ENCODE data around the gene SLC25A11. TPM values are rescaled to one million over a fixed set of nuclear protein-coding genes. Genes with fewer than 3 reads are reported as not detected.

SLC25A11 gene
- total RNA-seq, 1 experiment from 2014 or later, result 38.4 TPM

DNA sequence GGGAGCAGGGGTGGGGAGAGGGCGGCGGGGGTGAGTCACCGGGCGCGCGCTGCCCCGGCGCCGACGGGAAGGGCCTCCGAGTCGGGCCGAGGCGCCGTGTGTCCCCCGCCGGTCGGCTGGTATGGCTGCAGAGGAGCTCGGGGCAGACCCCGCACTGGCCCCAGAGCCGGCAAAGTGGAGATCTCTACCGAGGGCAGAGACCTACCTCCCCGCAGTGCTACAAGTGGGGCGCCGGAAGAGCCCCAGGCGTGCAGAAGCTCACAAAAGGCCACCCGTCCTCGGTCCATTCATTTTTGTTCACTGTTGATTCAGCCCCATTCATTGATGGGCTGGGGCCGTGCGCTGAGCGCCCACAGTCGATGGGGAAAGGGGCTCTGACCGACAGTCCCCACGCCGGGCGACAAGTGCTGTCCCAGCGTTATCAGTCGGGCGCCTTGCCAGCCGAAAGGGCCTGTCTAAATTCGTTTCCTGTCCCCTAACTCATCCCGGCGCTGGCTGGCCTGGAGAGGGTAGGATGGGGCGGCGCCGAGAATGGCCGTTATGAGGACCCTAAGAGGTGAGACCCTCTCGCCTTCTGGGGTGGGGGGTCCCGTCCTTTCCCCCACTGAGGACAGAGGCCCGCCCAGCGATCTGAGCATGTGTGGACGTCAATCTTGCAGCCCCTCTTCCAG is 10.4 kb upstream of the SLC25A11 start:
- CTCF ChIA-PET, result interaction anchor here (0.6 kb wide), 1 partner anchor 167 kb away, joined by 3 read pairs; no protein-coding TSS in a partner anchor
- TF ChIP-seq, protein P1, sequence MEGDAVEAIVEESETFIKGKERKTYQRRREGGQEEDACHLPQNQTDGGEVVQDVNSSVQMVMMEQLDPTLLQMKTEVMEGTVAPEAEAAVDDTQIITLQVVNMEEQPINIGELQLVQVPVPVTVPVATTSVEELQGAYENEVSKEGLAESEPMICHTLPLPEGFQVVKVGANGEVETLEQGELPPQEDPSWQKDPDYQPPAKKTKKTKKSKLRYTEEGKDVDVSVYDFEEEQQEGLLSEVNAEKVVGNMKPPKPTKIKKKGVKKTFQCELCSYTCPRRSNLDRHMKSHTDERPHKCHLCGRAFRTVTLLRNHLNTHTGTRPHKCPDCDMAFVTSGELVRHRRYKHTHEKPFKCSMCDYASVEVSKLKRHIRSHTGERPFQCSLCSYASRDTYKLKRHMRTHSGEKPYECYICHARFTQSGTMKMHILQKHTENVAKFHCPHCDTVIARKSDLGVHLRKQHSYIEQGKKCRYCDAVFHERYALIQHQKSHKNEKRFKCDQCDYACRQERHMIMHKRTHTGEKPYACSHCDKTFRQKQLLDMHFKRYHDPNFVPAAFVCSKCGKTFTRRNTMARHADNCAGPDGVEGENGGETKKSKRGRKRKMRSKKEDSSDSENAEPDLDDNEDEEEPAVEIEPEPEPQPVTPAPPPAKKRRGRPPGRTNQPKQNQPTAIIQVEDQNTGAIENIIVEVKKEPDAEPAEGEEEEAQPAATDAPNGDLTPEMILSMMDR (IDR thresholded peaks at IDR 0.05; ENCODE audit: unreplicated experiment), result no peak
- Mint-ChIP-seq H3K36me3 (ENCODE audit: insufficient read depth, unreplicated experiment) (peaks cover 44% of the 10 kb centered on the region), H3K27me3 (ENCODE audit: unreplicated experiment) (no peaks in the 10 kb centered on the region), H3K4me3 (ENCODE audit: low read depth, unreplicated experiment) (peak overlapping the region; percentile 89), H3K27ac (ENCODE audit: unreplicated experiment) (peak overlapping the region; percentile 63), H3K9me3 (ENCODE audit: low read depth, unreplicated experiment) (no peaks in the 10 kb centered on the region), H3K4me1 (ENCODE audit: low read depth, unreplicated experiment) (peaks cover 20% of the 10 kb centered on the region)
- intact Hi-C loops (cut with micrococcal nuclease; ENCODE audit: unreplicated experiment), result no loop called here
- TSS peak; percentile 82 for BruUV-seq (replicated peaks)
- DNase-seq, result peak; percentile 77

DNA sequence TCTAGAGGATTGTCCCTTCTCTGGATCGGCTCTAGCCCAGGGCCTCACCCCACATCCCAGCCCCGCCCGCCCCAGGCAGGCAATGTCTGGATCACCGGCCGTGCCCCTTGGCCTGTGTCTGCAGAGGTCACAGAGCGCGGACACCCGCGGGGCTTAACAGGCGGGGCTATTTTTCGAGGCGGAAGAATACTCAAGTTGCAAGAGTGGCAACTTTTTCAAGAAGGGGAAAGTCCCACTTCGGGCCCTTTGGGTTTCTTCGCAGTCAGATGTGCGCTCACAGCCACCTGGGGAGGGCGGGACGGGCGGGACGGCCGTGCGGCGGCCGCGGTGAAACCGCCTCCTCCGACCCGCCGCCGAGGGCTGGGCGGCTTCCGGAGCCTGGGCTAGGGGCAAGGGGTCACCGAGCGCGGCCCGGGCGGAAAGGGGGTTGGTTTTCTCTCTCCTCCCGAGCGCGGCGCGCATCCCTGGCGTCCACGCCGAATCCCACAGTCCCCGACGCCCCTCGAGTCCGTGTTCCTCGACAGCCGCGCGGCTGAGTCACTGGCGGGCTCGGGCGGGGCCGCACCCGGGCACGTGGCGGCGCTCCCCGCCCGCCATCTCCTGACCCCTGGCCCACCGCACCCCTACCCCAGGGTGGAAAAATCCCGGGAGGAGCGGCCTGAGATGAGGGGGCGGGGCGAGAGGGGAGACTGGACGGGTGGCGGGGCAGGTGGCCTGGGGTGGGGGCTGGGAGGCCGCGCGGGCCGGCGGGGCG is 9.7 kb upstream of the SLC25A11 start:
- no peaks in the 10 kb centered on the region for H3K9me3 Mint-ChIP-seq (ENCODE audit: low read depth, unreplicated experiment)
- CTCF ChIA-PET, result no interaction called here
- TF ChIP-seq, protein P1 (IDR thresholded peaks at IDR 0.05; ENCODE audit: unreplicated experiment), result no peak
- H3K4me1 Mint-ChIP-seq (ENCODE audit: low read depth, unreplicated experiment), result peaks cover 27% of the 10 kb centered on the region
- no TSS peak for BruUV-seq (replicated peaks)
- peak; percentile 57 for DNase-seq
- H3K4me3 Mint-ChIP-seq (ENCODE audit: low read depth, unreplicated experiment), result peak overlapping the region; percentile 89
- no peaks in the 10 kb centered on the region for H3K27me3 Mint-ChIP-seq (ENCODE audit: unreplicated experiment)
- no peak overlapping the region for H3K27ac Mint-ChIP-seq (ENCODE audit: unreplicated experiment)
- intact Hi-C loops (cut with micrococcal nuclease; ENCODE audit: unreplicated experiment), result no loop called here
- H3K36me3 Mint-ChIP-seq (ENCODE audit: insufficient read depth, unreplicated experiment), result peaks cover 51% of the 10 kb centered on the region

DNA sequence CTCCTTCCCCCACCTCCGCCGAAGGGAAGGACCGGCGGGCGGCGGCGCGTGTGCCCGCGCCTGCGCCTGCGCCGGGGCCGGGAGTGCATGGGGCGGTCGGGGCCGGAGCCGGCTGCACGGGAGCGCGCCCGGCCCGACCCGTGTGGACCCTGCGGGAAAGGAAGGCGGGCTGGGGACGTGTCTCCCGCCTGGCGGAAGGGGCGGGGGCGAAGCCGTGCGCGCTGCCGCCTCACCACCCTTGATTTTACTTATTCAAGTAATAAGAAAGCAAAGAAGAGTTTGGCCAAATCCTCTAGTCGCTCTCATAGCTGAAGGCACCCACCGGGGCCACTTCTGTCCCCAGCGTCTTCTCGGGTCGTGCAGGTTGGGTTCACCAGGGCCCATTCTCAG is 9.1 kb upstream of the SLC25A11 start:
- no peaks in the 10 kb centered on the region for H3K9me3 Mint-ChIP-seq (ENCODE audit: low read depth, unreplicated experiment)
- TF ChIP-seq, protein P1 (IDR thresholded peaks at IDR 0.05; ENCODE audit: unreplicated experiment), result no peak
- BruUV-seq (replicated peaks), result no TSS peak
- H3K27ac Mint-ChIP-seq (ENCODE audit: unreplicated experiment), result peak overlapping the region; percentile 69
- peak overlapping the region; percentile 89 for H3K4me3 Mint-ChIP-seq (ENCODE audit: low read depth, unreplicated experiment)
- H3K4me1 Mint-ChIP-seq (ENCODE audit: low read depth, unreplicated experiment), result peaks cover 28% of the 10 kb centered on the region
- DNase-seq, result peak; percentile 85
- H3K36me3 Mint-ChIP-seq (ENCODE audit: insufficient read depth, unreplicated experiment), result peaks cover 55% of the 10 kb centered on the region
- H3K27me3 Mint-ChIP-seq (ENCODE audit: unreplicated experiment), result no peaks in the 10 kb centered on the region
- intact Hi-C loops (cut with micrococcal nuclease; ENCODE audit: unreplicated experiment), result no loop called here
- CTCF ChIA-PET, result no interaction called here

DNA sequence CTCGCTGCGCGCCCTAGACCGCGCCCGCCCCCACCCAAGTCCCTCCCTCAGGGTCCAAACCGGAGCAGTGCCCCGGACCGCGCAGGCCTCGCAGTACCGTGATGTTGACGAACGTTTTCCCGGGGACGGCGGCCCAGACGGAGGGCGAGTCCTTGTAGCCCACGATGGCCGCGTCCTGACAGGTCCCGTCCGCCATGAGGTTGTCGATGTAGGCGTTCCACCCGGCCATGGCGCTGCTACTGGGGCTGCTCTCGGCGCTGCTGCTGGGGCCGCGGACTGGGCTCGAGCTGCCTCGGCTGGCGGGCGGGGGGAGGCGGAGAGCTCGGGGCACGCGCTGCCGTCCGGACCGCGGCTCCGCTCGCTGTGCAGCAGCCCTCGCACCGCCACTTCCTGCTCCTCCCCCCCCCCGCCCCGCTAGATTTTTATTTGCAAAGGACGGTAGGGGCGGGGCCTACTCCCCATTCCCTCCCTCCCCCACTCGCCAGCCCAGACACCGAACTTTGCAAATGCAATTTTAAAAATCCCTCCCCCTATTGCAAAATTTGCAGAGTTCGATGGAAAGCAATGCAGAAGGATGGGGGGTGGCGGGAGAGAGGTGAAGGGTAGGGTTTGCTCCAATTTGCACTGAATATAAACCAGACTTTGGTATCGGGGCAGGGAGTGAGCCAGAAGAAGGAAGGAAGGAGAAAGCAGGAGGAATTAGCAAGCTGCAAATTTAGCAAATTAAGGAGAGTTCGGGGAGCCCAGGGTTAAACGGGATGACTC is 8.5 kb upstream of the SLC25A11 start, which contains the start of gene PFN1:
TSS of gene PFN1 (minus strand) at position 365 of the 765 bp plus-strand sequence. CDS start at position 229, 136 bp downstream.
- DNase-seq, result peak; percentile 83
- Mint-ChIP-seq H3K9me3 (ENCODE audit: low read depth, unreplicated experiment) (no peaks in the 10 kb centered on the region), H3K27ac (ENCODE audit: unreplicated experiment) (peak within 1 kb of the TSS; percentile 98), H3K4me1 (ENCODE audit: low read depth, unreplicated experiment) (peaks cover 28% of the 10 kb centered on the region), H3K36me3 (ENCODE audit: insufficient read depth, unreplicated experiment) (peaks cover 59% of the 10 kb centered on the region), H3K4me3 (ENCODE audit: low read depth, unreplicated experiment) (peak within 1 kb of the TSS; percentile 89), H3K27me3 (ENCODE audit: unreplicated experiment) (no peaks in the 10 kb centered on the region)
- BruUV-seq (replicated peaks), result no TSS peak
- TF ChIP-seq, protein P1 (IDR thresholded peaks at IDR 0.05; ENCODE audit: unreplicated experiment), result no peak
- CTCF ChIA-PET, result no interaction called here
- intact Hi-C loops (cut with micrococcal nuclease; ENCODE audit: unreplicated experiment), result no loop called here

Measured in Calu3 (cell line).